AG04450 (cell line): Measurements from ENCODE around the gene MICAL3. TPM values are rescaled to one million over a fixed set of nuclear protein-coding genes. Genes with fewer than 3 reads are reported as not detected.
"Not testable (repeated sequence)": the region's sequence is repeated elsewhere in the genome, so short reads cannot be mapped to it uniquely, and the experiment has no call there.

Experiments used
- CTCF ChIA-PET: fragments of 300-600, 350-600 bp; formaldehyde crosslinking; extraction: SDS; loops from one replicate; lab custom pipeline; 2022; ENCODE audit warnings: antibody characterized with exemption, inconsistent platforms; lab: Charles Lee
- POLR2A ChIA-PET: fragments of 350-600 bp; formaldehyde crosslinking; extraction: SDS; loops from one replicate; lab custom pipeline; 2021; ENCODE audit warnings: antibody characterized with exemption, inconsistent platforms; lab: Yijun Ruan, JAX
- DNase-seq: peaks from one replicate; pipeline ENCODE4 v3.0.0-alpha.2; 2011; ENCODE audit warnings: low read depth, low spot score
- H3K27ac ChIP-seq: one replicate; pipeline ENCODE4 v1.5.1; 2012; ENCODE audit warnings: low read depth, low read length, control low read depth
- H3K27me3 ChIP-seq: one replicate; pipeline ENCODE4 v1.6.0; 2012; ENCODE audit warnings: low read length; ENCODE audit not compliant: control insufficient read depth, insufficient read depth
- H3K4me3 ChIP-seq: 2 replicates; pipeline ENCODE4 v1.5.1; 2011; ENCODE audit warnings: mild to moderate bottlenecking, low read depth, low read length, control low read depth
- H3K9me3 ChIP-seq: 2 replicates; pipeline ENCODE4 v1.5.1; 2012; ENCODE audit warnings: low read length; ENCODE audit not compliant: control insufficient read depth, insufficient read depth
- CTCF ChIP-seq: IDR thresholded peaks from 2 replicates; pipeline ENCODE4 v1.5.1; 2011; ENCODE audit warnings: low read depth, low read length, control low read depth, inconsistent platforms
- polyA plus RNA-seq: library from polyadenylated mRNA; depleted of rRNA; stranded (reverse); fragments of >200 nt; gene quantifications from 2 replicates; pipeline ENCODE4 v1.2.3, GENCODE V29; 2011

The MICAL3 gene
- polyA plus RNA-seq, 1 experiment: 17.8 TPM

- no peak overlapping the region for H3K27ac ChIP-seq
- no peak for DNase-seq
- no peaks in the 10 kb centered on the region for H3K27me3 ChIP-seq
- ChIA-PET POLR2A (no interaction called here), CTCF (interaction anchor here (1.1 to 2.0 kb wide), 2 partner anchors 11 to 234 kb away, joined by 3 to 15 read pairs; no protein-coding TSS in a partner anchor)
- no peak overlapping the region for H3K4me3 ChIP-seq
- H3K9me3 ChIP-seq: no peaks in the 10 kb centered on the region
- no peak for TF ChIP-seq CTCF
Measured at GRCh38 chr22:18064636-18065035, 40.3 kb upstream of the MICAL3 start.

GRCh38 chr22:18063715-18064114 is 39.4 kb upstream of the MICAL3 start:
- H3K27me3 ChIP-seq, H3K27ac ChIP-seq, POLR2A ChIA-PET, H3K9me3 ChIP-seq, DNase-seq, H3K4me3 ChIP-seq: not testable (repeated sequence)
- CTCF ChIA-PET: interaction anchor here (1.0 to 2.2 kb wide), 2 partner anchors 12 to 38 kb away, joined by 3 to 8 read pairs; no protein-coding TSS in a partner anchor

DNA sequence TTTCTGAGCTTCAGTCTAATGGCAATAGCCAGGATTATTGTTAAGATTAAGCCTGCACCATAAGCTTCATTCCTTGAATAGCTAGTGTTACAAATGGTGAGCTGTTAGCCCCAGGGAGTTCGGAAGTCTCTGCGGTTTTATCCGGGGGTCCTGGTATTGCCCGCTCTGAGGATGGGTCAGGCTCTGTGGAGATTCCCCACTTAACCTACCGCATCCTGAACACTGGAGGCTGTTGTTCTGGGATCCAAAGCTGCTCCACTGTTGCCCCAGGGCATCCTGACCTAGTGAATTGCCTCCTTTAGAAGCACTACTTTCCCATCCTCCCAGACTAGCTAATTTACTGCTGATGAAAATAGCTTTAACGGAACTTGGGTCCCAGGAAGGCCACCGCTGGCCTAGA is 38.9 kb upstream of the MICAL3 start:
- no peak overlapping the region for H3K27ac ChIP-seq
- TF ChIP-seq CTCF: no peak
- CTCF ChIA-PET: interaction anchor here (0.5 to 2.2 kb wide), 3 partner anchors 13 to 59 kb away, joined by 3 to 8 read pairs (median 3); no protein-coding TSS in a partner anchor
- H3K4me3 ChIP-seq: no peak overlapping the region
- no peak for DNase-seq
- H3K9me3 ChIP-seq: no peaks in the 10 kb centered on the region
- no peaks in the 10 kb centered on the region for H3K27me3 ChIP-seq
- POLR2A ChIA-PET: interaction anchor here (1.2 kb wide), 1 partner anchor 32 kb away, joined by 4 read pairs; no protein-coding TSS in a partner anchor

GRCh38 chr22:18062421-18062820 is 38.1 kb upstream of the MICAL3 start:
- Histone ChIP-seq H3K9me3 (no peaks in the 10 kb centered on the region), H3K4me3 (no peak overlapping the region), H3K27ac (no peak overlapping the region), H3K27me3 (no peaks in the 10 kb centered on the region)
- CTCF ChIA-PET: interaction anchor here (1.0 to 2.2 kb wide), 2 partner anchors 14 to 37 kb away, joined by 3 to 8 read pairs; no protein-coding TSS in a partner anchor
- no peak for DNase-seq
- TF ChIP-seq CTCF: no peak
- POLR2A ChIA-PET: interaction anchor here (1.2 kb wide), 1 partner anchor 31 kb away, joined by 4 read pairs; no protein-coding TSS in a partner anchor

DNA sequence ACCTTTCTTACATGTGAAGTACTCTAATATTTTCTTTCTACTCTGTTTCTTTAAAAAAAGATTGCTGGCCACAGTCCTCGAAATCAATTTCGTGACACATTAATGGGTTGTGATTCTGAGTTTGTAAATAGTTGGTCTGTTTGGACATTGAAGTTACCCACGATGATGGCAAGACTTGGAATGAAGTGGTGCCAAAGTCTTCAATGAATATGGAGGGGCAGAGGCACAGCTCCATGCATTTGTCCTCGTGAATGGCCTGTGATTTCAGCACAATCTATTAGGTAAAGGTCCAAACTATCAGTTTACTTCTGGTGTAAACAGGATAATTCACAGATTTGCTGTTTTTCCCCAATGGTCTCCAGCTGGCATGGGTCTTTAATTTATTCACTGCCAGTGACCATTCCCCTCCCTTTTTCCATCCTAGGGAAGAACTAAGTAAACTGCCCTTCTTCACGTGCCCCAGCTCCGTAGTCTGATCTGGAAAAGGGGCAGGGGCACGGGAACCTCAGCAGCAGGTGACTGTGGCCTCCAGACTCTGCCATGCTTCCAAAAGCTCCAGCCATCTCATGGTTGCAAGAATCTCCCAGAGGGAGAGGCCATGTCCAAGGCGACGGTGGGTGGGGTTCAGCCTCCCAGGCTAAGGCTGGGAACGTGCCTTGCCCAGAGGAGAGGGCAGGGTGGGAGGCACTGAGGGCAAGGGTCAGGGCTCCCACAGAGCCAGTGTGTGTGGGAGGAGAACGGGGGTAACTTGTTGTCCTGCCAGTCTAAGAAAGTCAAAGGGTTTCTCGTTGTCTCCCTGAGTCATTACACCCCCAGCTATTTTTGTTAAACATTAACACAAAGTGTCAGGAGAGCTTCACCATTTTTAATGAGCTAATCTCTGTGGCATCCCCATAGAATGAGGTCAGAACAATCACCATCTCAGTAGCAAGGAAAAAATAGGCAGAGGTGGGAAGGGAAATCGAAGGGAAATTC is 36.6 kb upstream of the MICAL3 start:
- no peaks in the 10 kb centered on the region for H3K9me3 ChIP-seq
- H3K27ac ChIP-seq: no peak overlapping the region
- no peak overlapping the region for H3K4me3 ChIP-seq
- TF ChIP-seq CTCF: no peak
- POLR2A ChIA-PET: interaction anchor here (1.3 kb wide), 1 partner anchor 29 kb away, joined by 5 read pairs; no protein-coding TSS in a partner anchor
- no peak for DNase-seq
- CTCF ChIA-PET: interaction anchor here (1.0 to 1.1 kb wide), 2 partner anchors 15 to 37 kb away, joined by 3 to 6 read pairs; no protein-coding TSS in a partner anchor
- H3K27me3 ChIP-seq: no peaks in the 10 kb centered on the region
